ENCODE results near the gene PEAK1.

DNA sequence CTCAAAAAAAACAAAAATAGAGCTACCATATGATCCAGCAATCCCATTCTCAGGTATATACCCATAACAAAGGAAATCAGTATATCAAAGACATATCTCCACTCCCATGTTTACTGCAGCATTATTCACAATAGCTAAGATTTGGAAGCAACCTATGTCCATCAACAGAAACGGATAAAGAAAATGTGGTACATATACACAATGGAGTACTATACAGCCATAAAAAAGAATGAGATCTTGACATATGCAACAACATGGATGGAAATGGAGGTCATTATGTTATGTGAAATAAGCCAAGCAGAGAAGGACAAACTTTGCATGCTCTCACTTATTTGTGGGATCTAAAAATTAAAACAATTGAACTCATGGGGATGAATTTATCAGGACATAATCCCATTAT lies 19.6 kb downstream of the PEAK1 start:
- no peak for TF ChIP-seq POLR2A (IDR thresholded peaks at IDR 0.05)
- TF ChIP-seq, protein P1, sequence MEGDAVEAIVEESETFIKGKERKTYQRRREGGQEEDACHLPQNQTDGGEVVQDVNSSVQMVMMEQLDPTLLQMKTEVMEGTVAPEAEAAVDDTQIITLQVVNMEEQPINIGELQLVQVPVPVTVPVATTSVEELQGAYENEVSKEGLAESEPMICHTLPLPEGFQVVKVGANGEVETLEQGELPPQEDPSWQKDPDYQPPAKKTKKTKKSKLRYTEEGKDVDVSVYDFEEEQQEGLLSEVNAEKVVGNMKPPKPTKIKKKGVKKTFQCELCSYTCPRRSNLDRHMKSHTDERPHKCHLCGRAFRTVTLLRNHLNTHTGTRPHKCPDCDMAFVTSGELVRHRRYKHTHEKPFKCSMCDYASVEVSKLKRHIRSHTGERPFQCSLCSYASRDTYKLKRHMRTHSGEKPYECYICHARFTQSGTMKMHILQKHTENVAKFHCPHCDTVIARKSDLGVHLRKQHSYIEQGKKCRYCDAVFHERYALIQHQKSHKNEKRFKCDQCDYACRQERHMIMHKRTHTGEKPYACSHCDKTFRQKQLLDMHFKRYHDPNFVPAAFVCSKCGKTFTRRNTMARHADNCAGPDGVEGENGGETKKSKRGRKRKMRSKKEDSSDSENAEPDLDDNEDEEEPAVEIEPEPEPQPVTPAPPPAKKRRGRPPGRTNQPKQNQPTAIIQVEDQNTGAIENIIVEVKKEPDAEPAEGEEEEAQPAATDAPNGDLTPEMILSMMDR (IDR thresholded peaks at IDR 0.05): no peak
